ENCODE data around the gene SPRTN. TPM values are rescaled to one million over a fixed set of nuclear protein-coding genes. Genes with fewer than 3 reads are reported as not detected.

SPRTN gene
- total RNA-seq, 1 donor from 2014 or later: 18.9 TPM

DNA sequence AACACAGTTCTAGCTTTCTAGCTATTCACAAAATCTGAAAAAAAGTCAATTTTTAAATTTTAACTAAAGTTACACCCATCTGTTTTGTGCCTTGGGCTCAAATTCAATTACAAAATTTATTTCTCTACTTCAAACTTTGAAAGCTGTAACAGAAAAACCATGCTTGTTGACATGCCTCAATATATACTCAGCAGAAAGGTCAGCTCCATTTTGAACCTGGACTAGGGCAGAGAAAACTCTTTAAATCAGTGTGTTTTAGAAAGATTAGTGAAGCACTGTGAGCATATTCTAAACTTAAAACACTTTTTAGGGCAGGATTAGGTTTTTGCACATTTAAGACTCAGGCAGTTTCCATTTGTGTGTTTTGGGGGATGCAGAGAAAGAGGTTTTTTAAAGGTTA lies 34.4 kb downstream of the SPRTN start:
- Mint-ChIP-seq H3K36me3 (ENCODE audit: low read depth) (peaks cover 28% of the 10 kb centered on the region), H3K4me3 (no peak overlapping the region), H3K27ac (no peak overlapping the region), H3K4me1 (no peaks in the 10 kb centered on the region), H3K9me3 (no peaks in the 10 kb centered on the region), H3K27me3 (no peaks in the 10 kb centered on the region)
- CTCF ChIA-PET: interaction anchor here (2.0 kb wide), 1 partner anchor 15 kb away, joined by 6 read pairs; no protein-coding TSS in a partner anchor
- no peak for ATAC-seq (ENCODE audit: low read depth)
- TF ChIP-seq, protein P1, sequence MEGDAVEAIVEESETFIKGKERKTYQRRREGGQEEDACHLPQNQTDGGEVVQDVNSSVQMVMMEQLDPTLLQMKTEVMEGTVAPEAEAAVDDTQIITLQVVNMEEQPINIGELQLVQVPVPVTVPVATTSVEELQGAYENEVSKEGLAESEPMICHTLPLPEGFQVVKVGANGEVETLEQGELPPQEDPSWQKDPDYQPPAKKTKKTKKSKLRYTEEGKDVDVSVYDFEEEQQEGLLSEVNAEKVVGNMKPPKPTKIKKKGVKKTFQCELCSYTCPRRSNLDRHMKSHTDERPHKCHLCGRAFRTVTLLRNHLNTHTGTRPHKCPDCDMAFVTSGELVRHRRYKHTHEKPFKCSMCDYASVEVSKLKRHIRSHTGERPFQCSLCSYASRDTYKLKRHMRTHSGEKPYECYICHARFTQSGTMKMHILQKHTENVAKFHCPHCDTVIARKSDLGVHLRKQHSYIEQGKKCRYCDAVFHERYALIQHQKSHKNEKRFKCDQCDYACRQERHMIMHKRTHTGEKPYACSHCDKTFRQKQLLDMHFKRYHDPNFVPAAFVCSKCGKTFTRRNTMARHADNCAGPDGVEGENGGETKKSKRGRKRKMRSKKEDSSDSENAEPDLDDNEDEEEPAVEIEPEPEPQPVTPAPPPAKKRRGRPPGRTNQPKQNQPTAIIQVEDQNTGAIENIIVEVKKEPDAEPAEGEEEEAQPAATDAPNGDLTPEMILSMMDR (IDR thresholded peaks at IDR 0.05): no peak
- no peak for DNase-seq
- POLR2A ChIA-PET: no interaction called here
- intact Hi-C loops (cut with micrococcal nuclease): no loop called here

DNA sequence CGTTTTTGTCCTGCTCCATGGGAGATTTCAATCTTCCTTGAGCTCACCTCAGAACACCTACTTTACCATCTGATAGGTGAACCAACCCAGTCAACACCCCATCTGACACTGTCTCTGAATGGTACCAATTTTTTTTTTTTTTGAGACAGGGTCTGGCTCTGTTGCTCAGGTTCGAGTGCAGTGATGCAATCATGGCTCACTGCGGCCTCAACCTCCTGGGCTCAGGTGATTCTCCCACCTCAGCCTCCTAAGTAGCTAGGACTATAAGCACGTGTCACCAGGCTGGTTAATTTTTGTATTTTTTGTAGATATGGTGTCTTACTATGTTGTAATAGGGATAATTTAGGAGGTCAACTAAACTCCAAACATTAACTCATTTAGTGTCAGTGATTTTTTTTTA lies 36.3 kb downstream of the SPRTN start:
- intact Hi-C loops (cut with micrococcal nuclease): no loop called here
- peaks cover 10% of the 10 kb centered on the region for H3K4me1 Mint-ChIP-seq
- DNase-seq (no peak), ATAC-seq (ENCODE audit: low read depth) (no peak)
- no peak overlapping the region for H3K27ac Mint-ChIP-seq
- H3K27me3 Mint-ChIP-seq: no peaks in the 10 kb centered on the region
- peaks cover 12% of the 10 kb centered on the region for H3K36me3 Mint-ChIP-seq (ENCODE audit: low read depth)
- TF ChIP-seq, protein P1 (IDR thresholded peaks at IDR 0.05): no peak
- CTCF ChIA-PET: no interaction called here
- POLR2A ChIA-PET: no interaction called here
- H3K9me3 Mint-ChIP-seq: no peaks in the 10 kb centered on the region
- no peak overlapping the region for H3K4me3 Mint-ChIP-seq

DNA sequence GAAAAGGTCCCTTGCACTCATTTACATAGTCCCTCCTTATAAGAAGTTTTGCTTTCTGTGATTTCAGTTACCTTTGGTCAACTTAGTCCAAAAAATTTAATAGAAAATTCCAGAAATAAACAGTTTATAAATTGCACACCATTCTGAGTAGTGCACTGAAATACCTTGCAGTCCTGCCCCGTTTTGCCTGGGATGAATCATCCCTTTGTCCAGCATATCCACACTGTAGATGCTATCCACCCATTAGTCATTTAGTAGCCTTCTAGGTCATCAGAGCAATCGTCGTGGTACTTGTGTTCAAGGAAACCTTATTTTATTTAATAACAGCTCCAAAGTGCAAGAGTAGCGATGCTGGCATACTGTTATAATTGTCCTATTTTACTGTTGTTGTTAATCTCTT lies 38.0 kb downstream of the SPRTN start:
- intact Hi-C loops (cut with micrococcal nuclease): no loop called here
- DNase-seq: no peak
- Mint-ChIP-seq H3K9me3 (no peaks in the 10 kb centered on the region), H3K4me3 (no peak overlapping the region), H3K27me3 (no peaks in the 10 kb centered on the region), H3K27ac (no peak overlapping the region), H3K4me1 (peaks cover 15% of the 10 kb centered on the region), H3K36me3 (ENCODE audit: low read depth) (peaks cover 7% of the 10 kb centered on the region)
- ATAC-seq (ENCODE audit: low read depth): no peak
- POLR2A ChIA-PET: no interaction called here
- TF ChIP-seq, protein P1 (IDR thresholded peaks at IDR 0.05): no peak
- CTCF ChIA-PET: no interaction called here

DNA sequence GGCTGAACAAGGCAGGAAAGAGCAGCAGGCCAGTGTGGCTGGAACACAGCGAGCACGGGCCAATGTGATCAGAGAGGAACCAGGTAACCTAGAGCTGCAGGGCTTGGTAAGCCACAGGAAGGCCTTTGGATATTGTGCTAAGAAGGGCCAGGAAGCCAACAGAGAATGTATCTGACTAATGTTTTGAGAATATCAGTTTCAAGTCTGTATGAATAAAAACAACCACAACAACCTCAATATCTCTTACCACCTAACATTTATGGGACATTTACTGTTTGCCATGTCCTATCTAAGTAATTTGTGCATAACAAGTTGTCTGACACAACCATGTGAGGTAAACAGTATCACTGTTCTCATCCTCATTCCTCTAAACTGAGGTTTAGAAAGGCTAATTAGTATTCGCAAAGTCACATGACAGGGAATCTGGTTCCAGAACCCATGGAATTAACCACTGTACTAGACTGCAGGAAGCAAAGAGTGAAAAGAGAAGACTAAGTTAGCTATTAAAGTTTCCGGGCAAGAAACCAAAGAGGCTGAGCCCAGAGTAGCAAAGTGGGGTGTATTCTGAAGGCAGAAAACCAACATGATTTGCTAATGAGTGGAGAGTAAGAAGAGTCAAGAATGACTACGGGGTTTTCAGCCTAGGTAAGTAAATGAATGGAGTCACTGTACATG lies 38.9 kb downstream of the SPRTN start:
- ATAC-seq (ENCODE audit: low read depth) (no peak), DNase-seq (no peak)
- peaks cover 22% of the 10 kb centered on the region for H3K4me1 Mint-ChIP-seq
- intact Hi-C loops (cut with micrococcal nuclease): no loop called here
- H3K27ac Mint-ChIP-seq: no peak overlapping the region
- CTCF ChIA-PET: no interaction called here
- H3K9me3 Mint-ChIP-seq: no peaks in the 10 kb centered on the region
- no peaks in the 10 kb centered on the region for H3K27me3 Mint-ChIP-seq
- POLR2A ChIA-PET: interaction anchor here (0.5 kb wide), 1 partner anchor 1565 kb away, joined by 4 read pairs; no protein-coding TSS in a partner anchor
- peaks cover 5% of the 10 kb centered on the region for H3K36me3 Mint-ChIP-seq (ENCODE audit: low read depth)
- no peak overlapping the region for H3K4me3 Mint-ChIP-seq
- TF ChIP-seq, protein P1 (IDR thresholded peaks at IDR 0.05): no peak

DNA sequence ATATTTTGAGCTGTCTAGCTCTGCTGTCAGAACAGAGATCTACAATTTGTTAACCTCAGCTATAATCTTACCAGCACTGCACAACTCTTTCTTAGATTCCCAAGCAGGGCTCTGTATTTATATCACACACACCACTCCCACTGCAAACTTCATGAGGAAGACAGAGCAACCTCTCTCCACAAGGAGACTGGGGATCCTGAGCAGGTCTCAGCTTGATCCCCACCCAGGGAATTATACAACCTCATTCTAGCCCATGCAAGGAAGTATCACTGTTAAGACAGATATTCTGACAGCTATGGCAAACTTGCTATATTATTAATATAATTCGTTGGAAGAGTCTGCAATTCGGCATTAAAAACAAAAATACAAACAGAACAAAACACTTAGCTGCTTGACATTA lies 43.6 kb downstream of the SPRTN start:
- TF ChIP-seq, protein P1 (IDR thresholded peaks at IDR 0.05): no peak
- no peak overlapping the region for H3K27ac Mint-ChIP-seq
- peaks cover 27% of the 10 kb centered on the region for H3K4me1 Mint-ChIP-seq
- DNase-seq: no peak
- no peaks in the 10 kb centered on the region for H3K27me3 Mint-ChIP-seq
- H3K36me3 Mint-ChIP-seq (ENCODE audit: low read depth): peaks cover 2% of the 10 kb centered on the region
- ATAC-seq (ENCODE audit: low read depth): no peak
- CTCF ChIA-PET: no interaction called here
- intact Hi-C loops (cut with micrococcal nuclease): no loop called here
- no peaks in the 10 kb centered on the region for H3K9me3 Mint-ChIP-seq
- H3K4me3 Mint-ChIP-seq: no peak overlapping the region
- POLR2A ChIA-PET: no interaction called here
